IPS-18c (cell line): Measurements from ENCODE around the gene QSER1.
"Not testable (repeated sequence)": the region's sequence is repeated elsewhere in the genome, so short reads cannot be mapped to it uniquely, and the experiment has no call there.

Experiments used
- H3K4me3 ChIP-seq: 2 replicates; pipeline ENCODE4 v1.7.0; 2013; ENCODE audit warnings: low read depth, mild to moderate bottlenecking, low read length, moderate library complexity; ENCODE audit not compliant: insufficient read depth
- H3K9me3 ChIP-seq: one replicate; pipeline ENCODE4 v1.6.1; 2013; ENCODE audit warnings: mild to moderate bottlenecking, low read length, moderate library complexity; ENCODE audit not compliant: control insufficient read depth, insufficient read depth

The QSER1 gene

DNA sequence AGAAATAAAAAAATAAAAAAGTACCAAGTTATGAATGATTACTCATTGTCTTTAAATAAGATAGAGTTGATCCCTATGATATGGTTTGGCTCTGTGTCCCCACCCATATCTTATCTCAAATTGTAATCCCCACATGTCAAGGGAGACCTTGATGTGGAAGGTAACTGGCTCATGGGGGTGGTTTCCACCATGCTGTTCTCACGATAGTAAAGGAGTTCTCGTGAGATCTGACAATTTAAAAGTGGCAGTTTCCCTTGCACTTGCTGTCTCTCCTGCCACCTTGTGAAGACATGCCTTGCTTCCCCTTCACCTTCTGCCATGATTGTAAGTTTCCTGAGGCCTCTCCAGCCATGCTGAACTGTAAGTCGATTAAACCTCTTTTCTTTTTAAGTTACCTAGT lies 18.8 kb downstream of the QSER1 start:
- H3K4me3 ChIP-seq, result no peak overlapping the region
- no peaks in the 10 kb centered on the region for H3K9me3 ChIP-seq

GRCh38 chr11:32913445-32913844 lies 20.8 kb downstream of the QSER1 start:
- Histone ChIP-seq H3K4me3 (no peak overlapping the region), H3K9me3 (no peaks in the 10 kb centered on the region)

GRCh38 chr11:32916361-32916760 lies 23.8 kb downstream of the QSER1 start:
- Histone ChIP-seq H3K9me3 (no peaks in the 10 kb centered on the region), H3K4me3 (no peak overlapping the region)

GRCh38 chr11:32916994-32917393 lies 24.4 kb downstream of the QSER1 start:
- Histone ChIP-seq H3K4me3 (no peak overlapping the region), H3K9me3 (no peaks in the 10 kb centered on the region)

GRCh38 chr11:32918427-32918826 lies 25.8 kb downstream of the QSER1 start:
- H3K9me3 ChIP-seq, result no peaks in the 10 kb centered on the region
- H3K4me3 ChIP-seq, result no peak overlapping the region

DNA sequence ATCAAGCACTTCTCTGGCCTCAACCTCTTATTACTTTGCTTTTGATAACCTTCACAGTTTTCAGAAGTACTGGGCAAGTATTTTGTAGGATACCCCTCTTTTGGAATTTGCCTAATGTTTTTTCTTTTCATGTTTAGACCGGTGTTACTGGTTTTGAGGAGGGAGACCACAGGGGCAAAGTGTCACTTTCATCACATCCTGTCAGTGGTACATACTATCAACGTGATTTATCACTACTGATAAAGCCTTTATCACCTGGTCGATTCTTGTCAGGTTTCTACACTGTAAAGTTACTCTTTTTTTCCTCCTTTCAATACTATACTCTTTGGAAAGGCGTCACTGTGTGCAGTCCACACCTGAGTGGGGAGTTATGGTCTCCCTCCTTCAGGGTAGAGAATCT lies 26.7 kb downstream of the QSER1 start:
- H3K9me3 ChIP-seq, result no peaks in the 10 kb centered on the region
- H3K4me3 ChIP-seq, result no peak overlapping the region

DNA sequence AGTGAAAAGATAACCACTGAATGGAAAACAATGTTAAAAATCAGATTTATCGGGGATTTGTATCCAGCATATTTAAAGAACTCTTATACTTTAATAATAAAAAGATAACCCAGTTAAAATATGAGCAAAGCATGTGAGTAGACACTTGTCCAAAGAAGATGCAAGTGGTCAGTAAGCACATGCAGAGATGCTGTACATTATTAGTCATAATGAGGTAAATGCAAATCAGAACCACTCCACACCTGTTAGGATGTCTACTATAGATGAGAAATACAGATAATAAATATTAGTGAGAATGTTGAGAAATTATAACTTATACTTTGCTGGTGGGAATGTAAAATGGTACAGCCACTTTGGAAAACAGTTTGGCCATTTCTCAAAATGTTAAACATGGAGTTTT lies 28.0 kb downstream of the QSER1 start:
- no peaks in the 10 kb centered on the region for H3K9me3 ChIP-seq
- no peak overlapping the region for H3K4me3 ChIP-seq

DNA sequence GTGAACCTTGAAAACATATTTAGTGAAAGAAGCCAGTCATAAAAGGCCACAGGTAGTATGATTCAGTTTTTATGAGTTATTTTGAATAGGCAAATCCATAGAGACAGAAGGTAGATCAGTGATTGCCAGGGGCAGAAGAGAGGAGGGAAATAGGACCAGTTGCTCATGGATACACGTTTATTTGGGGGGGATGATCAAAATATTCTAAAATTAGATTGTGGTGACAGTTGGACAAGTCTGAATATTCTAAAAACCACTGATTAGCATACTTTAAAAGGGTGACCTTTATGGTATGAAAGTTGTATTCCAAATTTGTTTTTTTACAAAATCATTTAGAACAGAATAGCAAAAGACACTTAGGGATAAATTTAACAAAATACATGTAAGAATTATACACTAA lies 28.6 kb downstream of the QSER1 start:
- Histone ChIP-seq H3K4me3 (no peak overlapping the region), H3K9me3 (no peaks in the 10 kb centered on the region)

- Histone ChIP-seq H3K4me3 (no peak overlapping the region), H3K9me3 (no peaks in the 10 kb centered on the region)
Observed at GRCh38 chr11:32931606-32932005, 39.0 kb downstream of the QSER1 start.

DNA sequence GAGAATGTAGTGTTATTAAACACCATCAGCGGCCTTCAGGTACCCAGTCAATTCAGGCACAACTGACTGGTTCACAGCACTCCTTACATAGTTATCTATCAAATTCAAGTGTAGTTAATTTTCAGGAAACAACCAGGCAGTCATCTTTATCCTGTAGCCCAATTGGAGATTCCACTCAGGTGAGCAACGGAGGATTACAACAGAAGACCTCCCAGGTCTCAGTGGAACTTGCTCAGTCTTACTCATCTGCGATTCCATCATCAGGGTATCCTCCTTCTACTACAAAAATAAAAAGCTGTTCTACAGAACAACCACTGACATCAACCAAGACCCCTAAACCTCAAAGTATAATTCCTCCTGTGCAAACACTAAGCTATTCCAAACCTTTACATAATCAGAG lies 39.6 kb downstream of the QSER1 start:
- no peak overlapping the region for H3K4me3 ChIP-seq
- H3K9me3 ChIP-seq, result no peaks in the 10 kb centered on the region

DNA sequence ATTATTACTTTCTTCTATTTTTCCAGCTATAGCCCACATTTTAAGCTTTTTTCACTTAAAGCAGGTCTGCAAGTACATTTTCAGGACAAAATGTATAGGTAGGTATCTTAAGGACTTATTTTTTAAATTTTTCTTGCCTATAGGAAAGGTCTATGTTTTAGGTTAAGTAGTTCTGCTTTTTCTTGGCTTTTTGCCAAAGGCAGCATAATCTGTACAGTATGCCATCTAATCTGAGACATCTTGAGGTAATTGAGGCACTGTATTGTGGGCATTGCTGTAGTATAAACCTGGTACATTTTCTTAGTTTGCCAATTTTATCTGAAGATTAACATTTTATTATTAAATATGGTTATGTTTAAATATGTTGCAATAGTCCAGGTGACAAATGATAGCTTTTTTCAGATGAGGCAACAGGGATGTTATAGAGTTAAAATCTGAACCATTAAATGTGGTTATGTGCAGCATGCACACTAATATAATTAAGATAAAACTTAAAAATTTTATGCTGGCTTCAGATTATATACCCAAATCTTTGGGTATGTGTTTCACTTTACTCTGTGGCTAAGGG lies 42.9 kb downstream of the QSER1 start:
- Histone ChIP-seq H3K4me3 (no peak overlapping the region), H3K9me3 (no peaks in the 10 kb centered on the region)

DNA sequence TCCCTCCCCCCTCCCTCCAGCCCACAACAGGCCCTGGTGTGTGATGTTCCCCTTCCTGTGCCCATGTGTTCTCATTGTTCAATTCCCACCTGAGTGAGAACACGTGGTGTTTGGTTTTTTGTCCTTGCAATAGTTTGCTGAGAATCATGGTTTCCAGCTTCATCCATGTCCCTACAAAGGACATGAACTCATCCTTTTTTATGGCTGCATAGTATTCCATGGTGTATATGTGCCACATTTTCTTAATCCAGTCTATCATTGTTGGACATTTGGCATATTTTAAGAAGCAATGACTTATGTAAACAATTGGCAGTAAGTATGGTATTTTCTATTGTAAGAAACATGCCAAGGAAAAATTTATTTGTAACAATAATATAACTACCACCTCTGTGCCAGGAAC lies 43.6 kb downstream of the QSER1 start:
- H3K9me3 ChIP-seq, H3K4me3 ChIP-seq: not testable (repeated sequence)

DNA sequence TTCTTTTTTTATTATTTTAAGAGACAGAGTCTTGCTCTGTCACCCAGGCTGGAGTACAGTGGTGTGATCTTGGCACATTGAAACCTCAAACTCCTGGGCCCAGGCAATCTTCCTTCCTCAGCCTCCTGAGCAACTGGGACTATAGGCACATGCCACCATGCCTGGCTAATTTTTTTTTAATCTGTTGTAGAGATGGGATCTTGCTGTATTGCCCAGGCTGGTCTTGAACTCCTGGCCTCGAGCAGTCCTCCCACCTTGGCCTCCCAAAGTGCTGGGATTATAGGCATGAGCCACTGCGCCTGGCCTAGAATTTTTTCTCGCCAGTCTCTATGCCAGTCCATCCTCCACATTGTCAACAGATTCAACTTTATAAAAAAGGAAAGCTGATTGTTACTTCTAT lies 44.7 kb downstream of the QSER1 start:
- H3K9me3 ChIP-seq, H3K4me3 ChIP-seq: not testable (repeated sequence)

- Histone ChIP-seq H3K9me3 (no peaks in the 10 kb centered on the region), H3K4me3 (no peak overlapping the region)
Observed at GRCh38 chr11:32939046-32939445, 46.4 kb downstream of the QSER1 start.

GRCh38 chr11:32939866-32940265 lies 47.3 kb downstream of the QSER1 start:
- no peaks in the 10 kb centered on the region for H3K9me3 ChIP-seq
- no peak overlapping the region for H3K4me3 ChIP-seq

GRCh38 chr11:32940865-32941264 lies 48.3 kb downstream of the QSER1 start:
- no peaks in the 10 kb centered on the region for H3K9me3 ChIP-seq
- H3K4me3 ChIP-seq, result no peak overlapping the region

DNA sequence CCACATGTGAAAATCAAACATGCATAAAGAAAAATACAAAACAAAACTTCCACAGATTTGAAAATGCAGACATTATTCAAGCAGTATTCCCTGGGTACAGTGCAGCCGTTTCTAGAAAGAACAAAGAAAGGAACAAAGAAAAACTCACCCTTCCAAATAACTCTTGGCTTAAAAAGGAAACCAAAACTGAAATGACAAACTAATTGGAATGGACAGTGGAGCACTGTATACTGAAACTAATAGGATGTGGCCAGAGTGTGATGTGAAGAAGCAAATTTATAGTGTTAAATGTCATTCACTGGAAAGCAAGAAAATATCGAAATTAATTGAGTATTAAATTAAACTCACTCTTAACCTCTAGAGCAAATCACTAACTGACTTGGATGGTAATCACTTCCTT lies 55.4 kb downstream of the QSER1 start:
- H3K9me3 ChIP-seq, result no peaks in the 10 kb centered on the region

DNA sequence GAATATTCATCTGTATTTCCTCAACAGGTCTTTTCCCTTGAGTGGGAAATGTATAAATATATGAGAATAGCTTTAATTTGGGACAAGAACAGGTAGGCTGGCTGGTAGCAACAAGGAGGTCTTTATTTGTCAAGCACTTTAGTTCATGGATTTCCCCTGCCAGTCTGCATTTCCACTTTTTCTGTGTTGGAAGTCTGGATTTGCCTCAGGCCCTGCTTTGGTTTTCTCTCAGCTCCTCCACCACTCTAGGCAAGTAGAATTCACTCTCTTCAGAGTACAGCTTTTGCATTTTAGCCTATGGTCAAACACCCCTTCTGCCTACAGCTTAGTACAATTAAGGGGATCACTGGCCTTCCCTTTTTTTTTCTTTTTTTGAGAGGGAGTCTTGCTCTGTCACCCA lies 57.1 kb downstream of the QSER1 start:
- Histone ChIP-seq H3K9me3 (no peaks in the 10 kb centered on the region), H3K4me3 (no peak overlapping the region)

More for the DNA sequence above, 55.4 kb downstream of the QSER1 start:
- no peak overlapping the region for H3K4me3 ChIP-seq

- Histone ChIP-seq H3K4me3 (no peak overlapping the region), H3K9me3 (no peaks in the 10 kb centered on the region)
Observed at GRCh38 chr11:32952421-32952820, 59.8 kb downstream of the QSER1 start.
